NCI-H2171 (cell line): Measurements from ENCODE around the gene TPPP2.
A peak's percentile ranks its signal among the peaks of the same experiment; 100 is the strongest.
"Not testable (repeated sequence)": the region's sequence is repeated elsewhere in the genome, so short reads cannot be mapped to it uniquely, and the experiment has no call there.

Source experiments
- DNase-seq: peaks from one replicate; lab custom pipeline; 2025; lab: John Stamatoyannopoulos, UW

TPPP2 gene

DNA sequence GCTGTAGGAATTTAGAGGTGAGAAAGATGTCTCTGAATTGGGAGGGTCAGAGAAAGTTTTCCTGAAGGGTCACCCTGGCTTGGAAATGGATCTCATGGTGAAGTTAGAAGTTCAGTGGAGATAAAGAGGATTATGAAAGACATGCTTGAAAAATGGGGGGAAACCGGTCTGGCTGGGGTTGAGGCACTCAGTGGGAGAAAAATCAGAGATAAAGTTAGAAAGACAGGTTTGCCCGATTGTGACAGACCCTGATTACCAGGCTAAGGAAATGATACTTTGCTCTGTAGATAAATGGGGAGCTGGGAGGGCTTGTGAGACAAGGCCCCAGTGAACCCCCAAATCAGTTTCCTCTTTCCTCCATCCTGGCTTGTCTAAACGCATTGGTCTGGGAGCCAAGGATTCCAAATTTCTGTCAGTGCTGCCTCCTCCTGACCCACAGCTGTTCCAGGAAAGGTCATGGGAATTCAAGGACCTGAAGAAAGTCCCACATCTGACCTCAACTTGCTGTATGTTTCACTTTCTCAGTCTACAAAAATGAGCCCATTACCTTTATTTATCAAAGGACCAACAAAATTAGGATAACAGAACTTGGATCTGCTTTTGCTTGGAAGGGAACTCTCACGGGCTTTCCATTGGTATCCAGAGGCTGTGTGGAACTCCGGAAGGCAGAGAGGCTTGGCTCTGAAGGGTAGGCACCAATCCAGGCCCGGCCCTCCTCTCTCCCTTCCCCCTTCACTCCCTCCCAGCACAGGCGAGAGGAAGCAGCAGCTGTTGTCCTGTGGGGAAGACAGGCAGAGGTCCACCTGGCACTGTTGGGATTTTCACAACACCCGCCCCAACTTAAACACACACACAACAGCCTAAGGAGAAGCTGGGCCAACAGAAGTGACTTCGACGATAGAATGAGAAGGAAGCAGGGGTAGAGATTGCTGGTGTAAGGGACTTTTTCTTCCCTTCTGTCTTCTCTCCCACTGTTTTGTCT is 8.7 kb downstream of the TPPP2 start:
- peak; percentile 57 for DNase-seq

DNA sequence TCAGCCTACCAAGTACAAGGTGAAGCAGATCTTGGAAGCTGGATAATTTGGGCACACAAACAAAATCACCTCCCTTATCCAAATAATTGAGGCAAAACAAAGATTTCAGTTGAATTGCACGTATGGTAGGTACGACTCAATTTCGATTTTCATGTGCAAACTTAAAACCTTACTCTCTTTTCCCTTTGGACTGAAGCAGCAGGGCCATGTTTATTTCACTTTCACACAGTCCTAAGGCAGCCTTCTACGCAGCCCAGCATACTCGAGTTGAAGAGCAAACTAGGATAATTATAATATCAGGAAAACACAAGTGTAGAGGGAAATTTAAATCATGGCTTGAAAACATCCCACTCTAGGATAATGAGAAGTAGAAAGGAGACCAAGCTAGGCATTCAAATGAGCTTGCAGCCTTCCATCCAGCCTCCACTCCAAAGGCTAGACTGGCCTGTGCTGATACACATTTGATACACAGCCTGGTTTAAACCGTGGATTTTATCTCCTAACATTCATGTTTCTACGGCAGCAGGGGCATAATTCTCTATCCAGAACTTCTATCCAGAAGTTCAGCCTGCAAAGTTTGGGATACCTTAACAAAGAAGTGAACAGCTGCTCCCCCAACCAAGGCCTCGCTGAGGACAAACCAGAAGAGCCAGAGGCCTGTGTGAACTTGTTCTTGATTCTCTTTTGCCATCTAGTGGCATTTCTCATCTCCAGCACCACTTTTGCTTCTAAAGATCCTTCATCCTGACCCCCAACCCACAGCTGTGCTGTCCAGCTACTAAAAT is 9.8 kb downstream of the TPPP2 start:
- peak; percentile 57 for DNase-seq

DNA sequence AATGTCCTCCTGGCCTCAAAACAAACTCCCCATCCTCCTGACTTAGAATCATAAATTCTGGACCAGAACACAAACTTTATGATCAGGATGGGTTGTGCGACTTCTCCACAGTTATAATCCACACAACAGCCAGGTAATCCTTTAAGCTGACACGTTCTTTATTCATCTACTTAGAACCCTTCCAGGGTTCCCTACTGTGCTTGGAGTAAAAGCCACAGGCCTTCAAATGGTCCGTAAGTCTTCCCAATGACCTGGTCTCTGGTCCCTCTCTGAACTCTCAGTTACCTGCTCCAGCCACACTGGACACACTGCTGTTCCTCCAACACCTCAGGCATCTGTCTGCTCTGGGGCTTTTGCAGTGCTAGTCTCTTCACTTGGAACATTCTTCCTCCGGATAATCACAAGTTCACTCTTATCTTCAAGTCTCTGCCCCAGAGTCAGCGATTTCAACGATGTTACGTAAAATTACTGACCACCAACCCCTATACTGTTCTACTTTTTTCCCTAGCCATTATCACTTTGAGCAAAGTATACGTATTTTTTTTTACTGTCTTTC is 10.4 kb downstream of the TPPP2 start:
- DNase-seq, result no peak

GRCh38 chr14:21040941-21041340 is 10.9 kb downstream of the TPPP2 start:
- not testable (repeated sequence) for DNase-seq

DNA sequence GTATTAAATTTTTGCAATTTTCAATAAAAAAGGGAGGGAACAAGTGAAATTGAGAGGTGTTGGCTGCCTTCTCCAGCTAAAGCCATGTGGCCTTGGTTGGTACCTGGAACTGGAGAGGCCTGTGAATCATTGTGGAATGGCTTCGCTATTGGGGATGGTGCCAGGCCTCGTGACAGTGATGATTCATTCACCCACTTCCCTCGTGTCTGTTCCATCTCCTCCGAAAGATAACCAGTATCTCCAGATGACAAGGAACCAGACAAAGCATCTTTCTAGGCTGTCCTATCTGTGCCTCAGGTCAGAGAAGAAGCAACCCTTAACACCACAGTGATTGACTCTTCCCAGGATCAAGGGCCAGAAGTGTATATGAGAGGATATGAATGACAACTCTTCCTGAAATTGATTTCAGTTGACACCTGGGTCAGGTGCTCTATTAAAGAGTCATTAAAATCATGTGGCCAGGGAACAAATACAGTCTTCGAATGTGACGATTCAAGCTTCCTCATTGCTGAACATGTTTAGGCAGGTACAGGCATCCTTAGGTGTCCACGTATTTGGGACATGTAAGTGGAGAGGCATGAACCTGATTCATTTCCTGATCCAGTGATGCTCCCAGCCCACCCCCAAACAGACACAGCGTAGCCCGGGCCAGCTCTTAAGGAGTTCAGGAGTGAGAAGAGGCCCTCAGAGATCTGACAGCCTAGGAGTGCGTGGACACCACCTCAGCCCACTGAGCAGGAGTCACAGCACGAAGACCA is 11.8 kb downstream of the TPPP2 start, which contains the start of gene RNASE7:
Gene RNASE7 (plus strand): TSS at position 687 of the 758 bp plus-strand sequence. CDS start 631 bp downstream, outside the sequence.
- no peak for DNase-seq

- no peak for DNase-seq
Measured at GRCh38 chr14:21042918-21043317, 12.9 kb downstream of the TPPP2 start.

GRCh38 chr14:21043387-21043973 is 13.5 kb downstream of the TPPP2 start:
- DNase-seq, result no peak

GRCh38 chr14:21043974-21044618 is 14.1 kb downstream of the TPPP2 start:
- DNase-seq, result no peak

DNA sequence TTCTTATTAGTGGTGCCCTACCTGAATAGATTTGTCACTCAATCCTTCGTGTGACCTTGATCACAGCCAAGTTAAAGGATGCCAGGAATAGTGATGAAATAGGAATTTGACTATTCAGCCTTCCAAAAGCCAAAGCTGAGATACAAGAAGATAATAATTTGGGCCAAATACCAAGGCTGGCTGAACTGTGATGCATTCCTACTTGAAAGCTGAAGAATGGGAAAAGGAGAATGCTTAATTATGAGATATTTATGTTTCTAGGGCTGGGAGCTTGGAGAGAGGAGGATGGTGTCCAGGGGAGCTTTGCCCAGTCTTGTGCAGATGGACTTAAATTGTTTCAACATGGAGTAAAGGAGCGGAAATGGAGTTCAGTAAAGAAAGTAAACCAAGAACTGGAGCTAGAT is 17.4 kb downstream of the TPPP2 start:
- no peak for DNase-seq

DNA sequence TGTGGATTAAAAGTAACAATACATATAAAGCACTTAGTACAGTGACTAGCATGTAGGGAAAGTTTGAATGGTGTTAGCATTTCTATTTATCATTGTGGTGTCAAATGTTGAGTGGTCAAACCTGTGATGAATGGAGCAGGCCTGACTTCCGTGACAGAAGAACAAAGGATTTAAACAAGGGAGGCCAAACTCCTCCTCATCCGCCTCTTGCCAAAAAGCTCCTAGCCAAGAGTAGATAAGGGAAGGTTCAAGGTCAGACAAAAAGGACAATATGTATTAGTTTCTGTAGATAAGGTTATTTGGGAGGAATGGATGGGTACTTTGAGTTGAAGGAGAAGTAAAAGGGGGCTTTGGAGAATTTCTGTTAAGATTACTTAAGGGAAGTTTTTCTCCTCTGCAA is 18.6 kb downstream of the TPPP2 start:
- DNase-seq, result no peak

DNA sequence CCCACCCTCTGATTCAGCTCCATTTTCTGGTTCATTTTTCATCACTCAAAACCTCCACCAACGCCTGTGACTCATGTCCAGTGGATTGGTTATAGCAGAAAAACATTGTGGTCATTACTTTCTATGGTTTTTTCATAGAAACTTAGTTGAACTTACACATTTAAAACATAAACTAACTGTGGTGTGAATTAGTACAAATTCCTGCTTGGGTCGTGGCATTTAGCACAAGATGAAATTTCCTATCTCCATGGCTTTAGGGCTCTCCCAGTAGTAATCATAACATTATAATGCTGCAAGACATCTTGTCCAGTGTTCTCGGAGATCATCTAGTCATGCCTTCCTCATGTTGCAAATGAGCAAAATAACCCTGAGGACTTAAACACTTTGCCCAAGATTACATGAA is 19.3 kb downstream of the TPPP2 start:
- no peak for DNase-seq

DNA sequence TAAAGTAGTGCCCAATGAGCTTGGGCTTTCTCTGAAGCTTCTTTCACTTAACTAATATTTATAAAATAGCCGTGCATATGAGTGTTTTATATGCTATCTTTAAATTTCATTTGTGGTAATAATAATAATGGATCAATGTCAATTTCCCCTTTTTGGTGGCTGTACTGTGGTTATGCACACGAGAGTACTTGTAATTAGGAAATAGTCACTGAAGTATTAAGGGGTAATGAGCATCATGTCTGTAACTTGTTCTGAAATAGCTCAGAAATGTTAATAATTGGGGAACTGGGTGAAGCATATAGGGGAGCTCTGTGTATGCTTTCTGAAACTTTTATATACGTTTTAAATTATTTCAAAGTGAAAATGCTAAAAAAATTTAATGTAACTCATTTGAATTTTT is 20.6 kb downstream of the TPPP2 start:
- no peak for DNase-seq

GRCh38 chr14:21053184-21054122 is 23.4 kb downstream of the TPPP2 start:
- no peak for DNase-seq

DNA sequence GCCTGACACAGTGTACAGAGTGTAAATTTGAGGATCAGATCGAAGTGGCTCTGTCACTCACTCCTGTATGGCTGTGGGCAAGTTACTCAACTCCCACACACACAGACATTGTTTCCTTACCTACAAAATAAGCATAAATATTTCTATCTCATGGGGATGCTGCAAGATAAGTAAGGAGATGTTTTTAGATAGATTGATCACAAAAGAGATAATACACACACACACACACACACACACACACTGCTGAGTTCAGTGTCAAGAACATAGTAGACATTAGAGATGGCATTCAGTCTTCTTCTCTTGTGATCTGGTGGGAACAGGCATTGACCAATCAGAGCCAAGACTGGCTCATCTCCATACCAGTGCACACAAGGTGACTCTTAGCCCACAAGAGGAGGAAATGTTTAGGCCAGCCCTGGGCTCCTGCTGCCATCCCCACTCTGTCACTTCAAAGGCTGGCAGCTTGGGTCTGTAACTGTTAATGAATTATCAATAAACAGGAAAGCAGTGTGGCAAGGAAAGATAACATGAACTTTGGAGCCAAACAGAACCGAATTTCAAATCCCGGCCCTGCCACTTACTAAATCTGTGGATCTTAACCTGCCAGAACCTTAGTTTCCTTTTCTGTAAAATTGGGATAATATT is 24.2 kb downstream of the TPPP2 start:
- no peak for DNase-seq

- no peak for DNase-seq
Measured at GRCh38 chr14:21054768-21055145, 24.7 kb downstream of the TPPP2 start.

GRCh38 chr14:21055432-21056117 is 25.6 kb downstream of the TPPP2 start:
- no peak for DNase-seq

GRCh38 chr14:21056520-21057163 is 26.6 kb downstream of the TPPP2 start:
- DNase-seq, result no peak
